ENCODE results near the gene CCL17.

CCL17 gene

DNA sequence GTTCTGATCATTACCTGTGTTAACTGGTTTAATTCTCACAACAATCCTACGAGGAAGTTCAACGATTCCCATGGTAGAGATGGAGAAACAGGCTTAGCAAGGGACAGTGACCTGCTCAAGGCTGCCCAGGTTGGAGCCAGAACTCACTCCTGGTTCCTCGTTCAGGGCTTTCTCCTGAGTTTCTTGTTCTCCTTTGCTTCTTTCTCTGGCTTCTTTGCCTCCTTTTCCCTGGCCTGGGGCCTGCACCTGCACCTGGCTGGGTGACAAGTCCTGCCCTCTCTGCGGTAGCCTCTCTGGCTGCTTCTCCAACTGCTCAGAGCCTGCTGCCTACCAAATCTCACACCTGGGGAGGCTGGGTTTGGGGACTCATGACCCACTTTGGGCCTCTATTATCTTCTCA lies 43.2 kb upstream of the CCL17 start:
- Histone ChIP-seq H3K9me3 (ENCODE audit: insufficient read depth, low read length) (no peaks in the 10 kb centered on the region), H3K27ac (ENCODE audit: low read length) (peak overlapping the region; percentile 40), H3K27me3 (ENCODE audit: low read depth, low read length) (no peaks in the 10 kb centered on the region), H4K20me1 (ENCODE audit: insufficient read depth, low read length) (peaks cover 27% of the 10 kb centered on the region), H3K79me2 (ENCODE audit: low read length) (peaks cover 32% of the 10 kb centered on the region), H3K4me2 (ENCODE audit: low read length) (peak overlapping the region; percentile 85), H3K9ac (ENCODE audit: low read length) (peak overlapping the region; percentile 23; the same call in 1 of the 2 replicates), H2AFZ (ENCODE audit: low read depth, low read length) (no peak overlapping the region), H3K4me1 (ENCODE audit: low read length) (peaks cover 46% of the 10 kb centered on the region), H3K36me3 (replicated peaks; ENCODE audit: low read depth, low read length) (peaks cover 45% of the 10 kb centered on the region), H3K4me3 (ENCODE audit: low read length) (peak overlapping the region; percentile 89)
- TF ChIP-seq EZH2phosphoT487 (IDR thresholded peaks at IDR 0.05; ENCODE audit: low read depth) (no peak), CTCF (IDR thresholded peaks at IDR 0.05; ENCODE audit: low read depth, low read length) (no peak)

GRCh38 chr16:57364143-57364542 lies 40.4 kb upstream of the CCL17 start:
- no peak overlapping the region for H3K4me3 ChIP-seq (ENCODE audit: low read length)

GRCh38 chr16:57366544-57367040 lies 38.0 kb upstream of the CCL17 start:
- Histone ChIP-seq H3K27ac (ENCODE audit: low read length) (0 out of 2 replicates have a peak overlapping the region, but pooled peaks have one; percentile 10), H3K27me3 (ENCODE audit: low read depth, low read length) (no peaks in the 10 kb centered on the region), H2AFZ (ENCODE audit: low read depth, low read length) (no peak overlapping the region), H3K4me3 (ENCODE audit: low read length) (no peak overlapping the region), H4K20me1 (ENCODE audit: insufficient read depth, low read length) (peaks cover 19% of the 10 kb centered on the region), H3K4me2 (ENCODE audit: low read length) (no peak overlapping the region), H3K79me2 (ENCODE audit: low read length) (peaks cover 7% of the 10 kb centered on the region), H3K9me3 (ENCODE audit: insufficient read depth, low read length) (no peaks in the 10 kb centered on the region), H3K36me3 (replicated peaks; ENCODE audit: low read depth, low read length) (peaks cover 30% of the 10 kb centered on the region), H3K9ac (ENCODE audit: low read length) (no peak overlapping the region), H3K4me1 (ENCODE audit: low read length) (peaks cover 22% of the 10 kb centered on the region)
- no peak for TF ChIP-seq CTCF (IDR thresholded peaks at IDR 0.05; ENCODE audit: low read depth, low read length)
- TF ChIP-seq EZH2phosphoT487 (IDR thresholded peaks at IDR 0.05; ENCODE audit: low read depth) = no peak

More at GRCh38 chr16:57364143-57364542, 40.4 kb upstream of the CCL17 start:
- H4K20me1 ChIP-seq (ENCODE audit: insufficient read depth, low read length) = peaks cover 27% of the 10 kb centered on the region
- no peak overlapping the region for H2AFZ ChIP-seq (ENCODE audit: low read depth, low read length)
- H3K27me3 ChIP-seq (ENCODE audit: low read depth, low read length) = no peaks in the 10 kb centered on the region
- TF ChIP-seq EZH2phosphoT487 (IDR thresholded peaks at IDR 0.05; ENCODE audit: low read depth) (no peak), CTCF (IDR thresholded peaks at IDR 0.05; ENCODE audit: low read depth, low read length) (no peak)
- no peaks in the 10 kb centered on the region for H3K9me3 ChIP-seq (ENCODE audit: insufficient read depth, low read length)
- peaks cover 45% of the 10 kb centered on the region for H3K36me3 ChIP-seq (replicated peaks; ENCODE audit: low read depth, low read length)
- H3K9ac ChIP-seq (ENCODE audit: low read length) = no peak overlapping the region
- peaks cover 32% of the 10 kb centered on the region for H3K4me1 ChIP-seq (ENCODE audit: low read length)
- no peak overlapping the region for H3K27ac ChIP-seq (ENCODE audit: low read length)
- H3K79me2 ChIP-seq (ENCODE audit: low read length) = peaks cover 27% of the 10 kb centered on the region
- no peak overlapping the region for H3K4me2 ChIP-seq (ENCODE audit: low read length)

GRCh38 chr16:57367116-57367752 lies 37.3 kb upstream of the CCL17 start:
- TF ChIP-seq EZH2phosphoT487 (IDR thresholded peaks at IDR 0.05; ENCODE audit: low read depth) (no peak), CTCF (IDR thresholded peaks at IDR 0.05; ENCODE audit: low read depth, low read length) (no peak)
- Histone ChIP-seq H4K20me1 (ENCODE audit: insufficient read depth, low read length) (peaks cover 13% of the 10 kb centered on the region), H3K9ac (ENCODE audit: low read length) (no peak overlapping the region), H3K36me3 (replicated peaks; ENCODE audit: low read depth, low read length) (peaks cover 24% of the 10 kb centered on the region), H3K4me2 (ENCODE audit: low read length) (no peak overlapping the region), H3K9me3 (ENCODE audit: insufficient read depth, low read length) (no peaks in the 10 kb centered on the region), H3K27ac (ENCODE audit: low read length) (no peak overlapping the region), H3K27me3 (ENCODE audit: low read depth, low read length) (no peaks in the 10 kb centered on the region), H3K79me2 (ENCODE audit: low read length) (peaks cover 2% of the 10 kb centered on the region; the same call in 1 of the 2 replicates), H3K4me1 (ENCODE audit: low read length) (peaks cover 22% of the 10 kb centered on the region), H2AFZ (ENCODE audit: low read depth, low read length) (no peak overlapping the region), H3K4me3 (ENCODE audit: low read length) (no peak overlapping the region)
